NCI-H2227 treated with DMSO at 0.1 percent for 48 hours (cell line): ENCODE data around the gene ST7.

Experiments
- DNase-seq: peaks from one replicate; lab custom pipeline; 2025; lab: John Stamatoyannopoulos, UW

The ST7 gene

DNA sequence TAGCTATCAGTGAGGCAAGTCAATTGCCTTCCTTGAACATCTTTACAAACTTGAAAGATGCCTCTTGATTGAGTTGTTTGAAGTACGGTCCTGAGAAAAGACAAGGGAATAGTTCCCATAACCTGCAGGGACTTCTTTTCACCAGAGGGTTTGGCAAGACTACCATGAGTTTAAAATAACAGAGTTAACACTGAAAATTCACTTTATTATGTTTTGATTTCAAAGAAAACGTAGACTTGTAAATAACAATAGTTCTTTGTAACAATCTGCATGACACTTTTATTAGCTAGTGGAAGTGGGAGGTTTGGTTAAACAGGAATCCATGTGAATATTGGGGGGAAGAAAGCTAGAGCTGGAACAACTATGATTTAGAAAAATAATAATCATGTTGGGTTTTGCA lies 320.0 kb downstream of the ST7 start:
- no peak for DNase-seq

DNA sequence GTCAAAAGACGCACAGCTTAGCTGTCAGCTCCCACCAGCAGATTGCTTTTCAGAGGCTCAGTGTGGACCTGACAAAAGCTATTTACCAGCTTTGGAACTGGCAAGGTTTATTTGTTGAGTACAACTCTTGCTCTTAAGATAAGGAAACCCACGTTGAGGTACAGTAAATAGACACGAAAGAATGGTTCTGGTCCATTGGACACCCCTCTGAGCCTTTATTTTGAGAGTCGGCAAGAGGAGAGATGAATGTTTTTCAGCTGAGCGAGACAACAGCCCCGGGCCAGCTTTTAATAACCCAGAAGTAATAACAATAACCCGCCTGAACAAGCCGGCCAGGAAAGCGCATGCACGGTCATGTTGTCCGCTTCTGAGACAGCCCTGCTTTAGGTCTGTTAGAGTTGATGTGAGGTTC lies 320.5 kb downstream of the ST7 start:
- DNase-seq: no peak

DNA sequence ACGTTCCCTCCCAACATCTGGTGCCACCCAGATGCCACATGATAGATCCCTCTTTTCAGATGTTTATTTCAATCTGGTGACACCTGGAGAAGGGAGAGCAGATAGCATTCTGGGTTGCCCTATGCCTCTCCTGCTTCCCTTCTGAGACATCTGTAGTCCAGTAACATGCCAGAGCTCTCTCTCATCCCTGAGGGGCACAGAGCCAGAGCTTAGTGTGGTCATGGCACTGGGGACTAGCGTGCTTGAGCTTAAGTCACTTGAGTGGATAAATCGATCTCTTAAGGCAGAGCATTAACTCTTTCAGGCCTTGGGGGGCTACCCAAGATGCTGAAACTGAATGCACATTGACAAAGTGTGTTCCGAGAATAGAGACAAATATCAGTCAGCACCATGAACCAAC lies 321.6 kb downstream of the ST7 start:
- DNase-seq: no peak

DNA sequence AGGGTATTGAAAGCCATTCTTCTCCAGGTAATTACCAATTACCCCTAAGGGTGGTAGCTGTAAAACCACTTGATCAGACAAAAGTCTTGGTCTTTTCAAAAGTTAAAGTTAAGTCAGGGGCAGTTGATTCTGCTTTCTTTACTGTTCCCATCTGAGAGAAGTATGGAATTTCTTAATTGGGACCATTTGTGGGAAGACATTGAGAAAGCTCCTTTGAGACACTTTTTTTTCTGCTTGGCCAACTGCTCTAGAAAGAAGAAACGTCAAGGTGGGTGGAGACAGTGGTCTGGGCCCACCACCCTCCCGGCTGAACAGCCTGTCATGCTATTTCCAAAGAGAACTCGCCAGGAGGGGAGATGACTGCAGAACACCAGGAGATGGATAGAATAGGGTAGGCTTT lies 324.3 kb downstream of the ST7 start:
- no peak for DNase-seq

DNA sequence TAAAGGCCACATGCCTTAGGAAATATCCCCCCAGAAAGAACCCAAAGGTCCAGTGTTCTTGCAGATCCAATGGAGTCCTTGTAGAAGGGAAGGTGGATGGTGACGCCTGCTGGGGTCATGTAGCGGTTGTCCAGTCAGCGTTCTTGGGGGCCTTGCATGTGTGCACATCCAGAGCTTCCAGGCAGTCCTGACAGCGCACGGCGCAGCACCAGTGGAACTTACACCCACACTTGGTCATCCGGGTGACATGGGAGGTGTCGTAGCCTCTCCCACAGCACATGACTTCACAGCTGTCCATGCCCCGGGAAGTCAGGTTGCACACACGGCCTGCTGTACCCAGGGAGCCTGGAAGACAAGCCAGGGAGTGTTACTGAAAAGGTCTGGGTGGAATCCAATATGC lies 324.7 kb downstream of the ST7 start:
- DNase-seq: no peak

DNA sequence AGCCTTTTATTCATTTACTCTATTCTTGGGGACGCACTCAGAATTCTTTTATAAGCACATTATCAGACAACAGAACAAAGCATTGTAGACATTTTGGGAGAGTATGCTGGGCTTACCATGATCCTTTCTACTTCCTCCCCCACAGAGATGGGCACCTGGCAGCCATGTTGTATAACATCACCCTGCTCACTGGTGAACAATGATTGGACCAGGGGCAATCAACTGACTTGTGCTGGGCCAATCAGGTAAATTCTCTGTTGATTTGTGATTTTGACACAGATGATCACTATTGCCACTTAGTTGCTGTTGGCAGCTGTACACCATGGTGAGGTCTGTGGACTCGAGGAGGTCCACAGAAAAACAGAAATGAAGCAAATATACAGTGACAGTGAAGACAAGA lies 325.9 kb downstream of the ST7 start:
- no peak for DNase-seq
